Right atrium auricular region (tissue), 2 donors: ENCODE measurements around the gene BEST4. TPM values are rescaled to one million over a fixed set of nuclear protein-coding genes. Genes with fewer than 3 reads are reported as not detected.

Source experiments
- DNase-seq: peaks from one replicate; pipeline ENCODE4 v3.0.0-alpha.2; 2019; ENCODE audit warnings: low spot score
- H3K27ac ChIP-seq, 2 donors: fragments of 200-600 bp; sonication (generic); 1 replicate in 1 of 2; 2 replicates in 1 of 2; pipeline ENCODE4 v1.5.1; 2016 to 2019
- H3K27me3 ChIP-seq, 2 donors: fragments of 200-600 bp; sonication (generic); one replicate each; pipeline versions ENCODE4 v1.5.1 to v1.6.0; 2017 to 2019
- H3K36me3 ChIP-seq: fragments of 200-600 bp; sonication (generic); one replicate; pipeline ENCODE4 v1.5.1; 2016
- H3K4me1 ChIP-seq, 2 donors: fragments of 200-600 bp; sonication (generic); one replicate each; pipeline versions ENCODE4 v1.5.1 to v1.6.0; 2017 to 2019
- H3K4me3 ChIP-seq, 2 donors: fragments of 200-600 bp; sonication (generic); 1 replicate in 1 of 2; 2 replicates in 1 of 2; pipeline ENCODE4 v1.5.1; 2017 to 2019; ENCODE audit warnings: mild to moderate bottlenecking in 1 of 2, moderate library complexity in 1 of 2
- H3K9me3 ChIP-seq, 2 donors: fragments of 200-600 bp; sonication (generic); one replicate each; pipeline ENCODE4 v1.5.1; 2019
- CTCF ChIP-seq, 2 donors: fragments of 200-600 bp; sonication (generic); IDR thresholded peaks; one replicate each; pipeline ENCODE4 v1.5.1; 2019; ENCODE audit warnings: antibody characterized with exemption in 2 of 2
- total RNA-seq, 2 donors: library from RNA; depleted of rRNA; stranded (reverse); fragments of >200 nt; gene quantifications; one replicate each; pipeline ENCODE4 v1.1.0, GENCODE V29; 2016

Gene BEST4
- total RNA-seq, 2 donors from 2014 or later, result not detected

GRCh38 chr1:44787506-44787905 lies 464 bp downstream of the BEST4 start:
- TF ChIP-seq CTCF (IDR thresholded peaks at IDR 0.05), result no peak
- H3K27me3 ChIP-seq, result no peaks in the 10 kb centered on the region
- no peak overlapping the region for H3K4me3 ChIP-seq
- H3K4me1 ChIP-seq, result peaks cover 0 to 32% of the 10 kb centered on the region in 2 donors
- H3K27ac ChIP-seq, result no peak overlapping the region
- H3K9me3 ChIP-seq, result no peaks in the 10 kb centered on the region
- H3K36me3 ChIP-seq, result no peaks in the 10 kb centered on the region
- DNase-seq, result no peak

GRCh38 chr1:44786841-44787426 lies 1.0 kb downstream of the BEST4 start:
- TF ChIP-seq CTCF (IDR thresholded peaks at IDR 0.05), result no peak
- no peak for DNase-seq
- H3K27ac ChIP-seq, result peak overlapping the region; percentile 40 to 69
- H3K9me3 ChIP-seq, result no peaks in the 10 kb centered on the region
- no peaks in the 10 kb centered on the region for H3K27me3 ChIP-seq
- peaks cover 0 to 32% of the 10 kb centered on the region in 2 donors for H3K4me1 ChIP-seq
- H3K4me3 ChIP-seq, result peak overlapping the region in 1 of 2 donors; percentile 59
- no peaks in the 10 kb centered on the region for H3K36me3 ChIP-seq

- no peak for DNase-seq
- peaks cover 0 to 32% of the 10 kb centered on the region in 2 donors for H3K4me1 ChIP-seq
- TF ChIP-seq CTCF (IDR thresholded peaks at IDR 0.05), result peak; percentile 100
- H3K36me3 ChIP-seq, result peaks cover 4% of the 10 kb centered on the region
- peak overlapping the region; percentile 45 to 59 for H3K4me3 ChIP-seq
- H3K9me3 ChIP-seq, result no peaks in the 10 kb centered on the region
- peak overlapping the region; percentile 40 to 69 for H3K27ac ChIP-seq
- no peaks in the 10 kb centered on the region for H3K27me3 ChIP-seq
Observed at GRCh38 chr1:44786138-44786840, 1.7 kb downstream of the BEST4 start.

GRCh38 chr1:44785501-44786137 lies 2.4 kb downstream of the BEST4 start:
- H3K27me3 ChIP-seq, result no peaks in the 10 kb centered on the region
- no peak for DNase-seq
- peaks cover 10% of the 10 kb centered on the region for H3K36me3 ChIP-seq
- H3K9me3 ChIP-seq, result no peaks in the 10 kb centered on the region
- no peak for TF ChIP-seq CTCF (IDR thresholded peaks at IDR 0.05)
- H3K27ac ChIP-seq, result peak overlapping the region in 1 of 2 donors; percentile 69
- H3K4me1 ChIP-seq, result peaks cover 0 to 32% of the 10 kb centered on the region in 2 donors
- H3K4me3 ChIP-seq, result peak overlapping the region in 1 of 2 donors; percentile 59

- TF ChIP-seq CTCF (IDR thresholded peaks at IDR 0.05), result no peak
- Histone ChIP-seq H3K27ac (no peak overlapping the region), H3K4me1 (peaks cover 0 to 32% of the 10 kb centered on the region in 2 donors), H3K27me3 (no peaks in the 10 kb centered on the region), H3K4me3 (no peak overlapping the region), H3K9me3 (no peaks in the 10 kb centered on the region), H3K36me3 (peaks cover 10% of the 10 kb centered on the region)
- DNase-seq, result no peak
Observed at GRCh38 chr1:44785029-44785380, 3.0 kb downstream of the BEST4 start.
